ENCODE results near the gene GSK3B. TPM values are rescaled to one million over a fixed set of nuclear protein-coding genes. Genes with fewer than 3 reads are reported as not detected.

The GSK3B gene
- total RNA-seq, 2 donors from 2014 or later = 28.7 to 39.3 TPM

DNA sequence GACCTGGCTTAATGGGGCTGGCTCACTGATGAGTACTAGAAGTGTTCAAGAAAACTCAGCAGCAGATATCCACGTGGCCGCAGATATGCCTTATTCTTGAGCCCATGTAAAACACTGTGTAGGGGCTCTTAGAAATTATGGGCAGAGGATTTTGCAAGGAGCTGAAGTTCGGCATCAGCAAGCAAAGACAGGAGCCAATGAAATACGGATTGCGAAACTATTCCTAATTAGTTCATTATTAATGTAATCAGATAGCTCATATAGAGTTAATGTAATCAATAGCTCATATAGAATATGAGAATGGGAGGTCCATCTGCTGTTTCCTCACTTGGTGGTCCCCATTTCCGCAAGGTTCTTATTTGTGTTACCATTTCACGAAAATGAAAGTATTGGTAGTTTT is 9.0 kb upstream of the GSK3B start:
- ATAC-seq (ENCODE audit: insufficient number of reproducible peaks, low FRiP score, low read depth) (no peak), DNase-seq (ENCODE audit: low spot score) (no peak)
- Histone ChIP-seq H3K27ac (no peak overlapping the region), H3K36me3 (no peaks in the 10 kb centered on the region), H3K4me3 (no peak overlapping the region), H3K4me1 (ENCODE audit: control insufficient read depth in 1 of 2, low read depth in 2 of 2) (no peaks in the 10 kb centered on the region), H3K9me3 (no peaks in the 10 kb centered on the region), H3K27me3 (replicated peaks; ENCODE audit: insufficient read depth) (no peaks in the 10 kb centered on the region)
- TF ChIP-seq, protein P1, sequence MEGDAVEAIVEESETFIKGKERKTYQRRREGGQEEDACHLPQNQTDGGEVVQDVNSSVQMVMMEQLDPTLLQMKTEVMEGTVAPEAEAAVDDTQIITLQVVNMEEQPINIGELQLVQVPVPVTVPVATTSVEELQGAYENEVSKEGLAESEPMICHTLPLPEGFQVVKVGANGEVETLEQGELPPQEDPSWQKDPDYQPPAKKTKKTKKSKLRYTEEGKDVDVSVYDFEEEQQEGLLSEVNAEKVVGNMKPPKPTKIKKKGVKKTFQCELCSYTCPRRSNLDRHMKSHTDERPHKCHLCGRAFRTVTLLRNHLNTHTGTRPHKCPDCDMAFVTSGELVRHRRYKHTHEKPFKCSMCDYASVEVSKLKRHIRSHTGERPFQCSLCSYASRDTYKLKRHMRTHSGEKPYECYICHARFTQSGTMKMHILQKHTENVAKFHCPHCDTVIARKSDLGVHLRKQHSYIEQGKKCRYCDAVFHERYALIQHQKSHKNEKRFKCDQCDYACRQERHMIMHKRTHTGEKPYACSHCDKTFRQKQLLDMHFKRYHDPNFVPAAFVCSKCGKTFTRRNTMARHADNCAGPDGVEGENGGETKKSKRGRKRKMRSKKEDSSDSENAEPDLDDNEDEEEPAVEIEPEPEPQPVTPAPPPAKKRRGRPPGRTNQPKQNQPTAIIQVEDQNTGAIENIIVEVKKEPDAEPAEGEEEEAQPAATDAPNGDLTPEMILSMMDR (IDR thresholded peaks at IDR 0.05) = no peak

DNA sequence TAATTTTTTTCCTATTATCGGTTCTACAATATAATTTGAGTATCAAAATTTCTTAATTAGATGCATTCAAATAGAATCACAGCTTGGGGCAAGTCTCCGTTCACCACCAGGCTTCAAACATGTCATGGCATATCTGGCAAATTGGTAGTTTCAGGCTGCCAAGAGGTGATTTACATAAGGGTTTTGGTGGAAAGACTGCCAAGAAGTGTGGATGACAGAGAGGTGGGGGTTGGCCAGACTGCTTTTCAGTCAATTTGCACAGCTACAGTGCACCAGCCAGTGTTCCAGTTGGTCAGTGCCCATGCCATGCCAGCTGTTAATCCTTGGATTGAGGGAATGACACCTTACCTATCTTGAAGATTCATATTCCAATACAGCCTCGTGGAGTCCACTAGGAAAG is 8.4 kb upstream of the GSK3B start:
- Histone ChIP-seq H3K4me1 (ENCODE audit: control insufficient read depth in 1 of 2, low read depth in 2 of 2) (no peaks in the 10 kb centered on the region), H3K27me3 (replicated peaks; ENCODE audit: insufficient read depth) (no peaks in the 10 kb centered on the region), H3K9me3 (no peaks in the 10 kb centered on the region), H3K27ac (no peak overlapping the region), H3K4me3 (no peak overlapping the region), H3K36me3 (no peaks in the 10 kb centered on the region)
- DNase-seq (ENCODE audit: low spot score) = no peak
- TF ChIP-seq, protein P1 (IDR thresholded peaks at IDR 0.05) = no peak
- ATAC-seq (ENCODE audit: insufficient number of reproducible peaks, low FRiP score, low read depth) = no peak

DNA sequence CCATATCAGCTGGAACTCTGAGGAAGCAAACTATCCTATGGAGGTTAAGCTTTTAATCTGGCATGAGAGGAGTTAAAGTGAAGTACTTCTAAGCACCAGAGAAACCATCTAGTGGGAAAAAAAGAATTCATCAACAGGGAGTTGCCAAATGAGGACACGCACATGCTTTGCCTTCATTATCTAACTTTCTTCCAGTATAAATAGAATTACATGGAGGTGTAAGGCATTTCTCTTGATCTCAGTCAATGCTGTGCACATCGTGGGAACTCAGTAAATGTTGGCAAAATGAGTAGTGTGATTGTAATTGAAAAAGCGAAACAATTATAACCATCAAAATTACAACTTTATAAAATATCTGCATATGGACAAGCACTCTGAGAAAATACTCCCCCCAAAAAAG is 8.0 kb upstream of the GSK3B start:
- ATAC-seq (ENCODE audit: insufficient number of reproducible peaks, low FRiP score, low read depth) (no peak), DNase-seq (ENCODE audit: low spot score) (no peak)
- no peaks in the 10 kb centered on the region for H3K27me3 ChIP-seq (replicated peaks; ENCODE audit: insufficient read depth)
- peaks cover 0 to 2% of the 10 kb centered on the region in 2 donors for H3K4me1 ChIP-seq (ENCODE audit: control insufficient read depth in 1 of 2, low read depth in 2 of 2)
- H3K27ac ChIP-seq = no peak overlapping the region
- no peaks in the 10 kb centered on the region for H3K36me3 ChIP-seq
- H3K9me3 ChIP-seq = no peaks in the 10 kb centered on the region
- no peak overlapping the region for H3K4me3 ChIP-seq
- TF ChIP-seq, protein P1 (IDR thresholded peaks at IDR 0.05) = no peak

DNA sequence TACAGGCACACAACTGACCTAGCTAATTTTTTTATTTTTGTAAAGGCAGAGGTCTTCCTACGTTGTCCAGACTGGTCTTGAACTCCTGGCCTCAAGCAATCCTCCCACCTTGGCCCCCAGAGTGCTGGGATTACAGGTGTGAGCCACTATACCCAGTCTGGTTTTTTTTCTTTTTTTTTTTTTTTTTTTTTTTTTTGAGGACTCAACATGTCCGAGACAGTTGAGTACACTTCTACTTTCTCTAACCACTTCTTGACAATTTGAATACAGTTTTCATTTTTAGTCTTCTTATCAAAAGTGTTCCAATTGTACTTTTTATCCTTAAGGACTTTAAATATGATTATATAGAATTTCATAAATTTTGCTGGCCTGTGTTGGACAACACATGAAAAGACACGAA is 7.4 kb upstream of the GSK3B start:
- Histone ChIP-seq H3K27me3 (replicated peaks; ENCODE audit: insufficient read depth) (no peaks in the 10 kb centered on the region), H3K9me3 (no peaks in the 10 kb centered on the region), H3K27ac (no peak overlapping the region), H3K36me3 (no peaks in the 10 kb centered on the region), H3K4me1 (ENCODE audit: control insufficient read depth in 1 of 2, low read depth in 2 of 2) (peaks cover under 1 to 8% of the 10 kb centered on the region in 2 donors), H3K4me3 (no peak overlapping the region)
- ATAC-seq (ENCODE audit: insufficient number of reproducible peaks, low FRiP score, low read depth) (no peak), DNase-seq (ENCODE audit: low spot score) (no peak)
- TF ChIP-seq, protein P1 (IDR thresholded peaks at IDR 0.05) = no peak

DNA sequence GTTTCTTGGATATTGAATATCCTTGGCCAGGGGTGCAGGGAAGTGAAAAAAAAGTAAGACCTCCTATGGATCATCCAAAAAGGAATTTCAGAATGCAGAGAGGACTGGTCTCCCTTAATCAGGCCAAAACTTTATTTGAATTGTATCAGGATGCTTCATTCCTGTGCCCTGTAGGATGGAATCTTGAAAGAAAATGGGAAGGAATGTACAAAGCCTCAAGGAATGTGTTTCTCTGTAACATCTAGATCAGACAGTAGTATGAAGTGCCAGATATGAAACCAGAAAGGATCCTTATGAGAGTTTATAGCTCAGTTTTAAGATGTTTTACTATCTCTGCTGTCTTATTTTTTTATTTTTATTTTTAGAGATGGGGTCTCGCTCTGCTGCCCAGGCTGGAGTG is 6.5 kb upstream of the GSK3B start:
- Histone ChIP-seq H3K27me3 (replicated peaks; ENCODE audit: insufficient read depth) (no peaks in the 10 kb centered on the region), H3K27ac (no peak overlapping the region), H3K36me3 (no peaks in the 10 kb centered on the region), H3K4me1 (ENCODE audit: control insufficient read depth in 1 of 2, low read depth in 2 of 2) (peaks cover 6 to 17% of the 10 kb centered on the region in 2 donors), H3K4me3 (no peak overlapping the region), H3K9me3 (no peaks in the 10 kb centered on the region)
- TF ChIP-seq, protein P1 (IDR thresholded peaks at IDR 0.05) = no peak
- ATAC-seq (ENCODE audit: insufficient number of reproducible peaks, low FRiP score, low read depth) (no peak), DNase-seq (ENCODE audit: low spot score) (no peak)

Measured in thoracic aorta (tissue), 2 donors.